ENCODE data around the gene CHMP6.

Gene CHMP6

DNA sequence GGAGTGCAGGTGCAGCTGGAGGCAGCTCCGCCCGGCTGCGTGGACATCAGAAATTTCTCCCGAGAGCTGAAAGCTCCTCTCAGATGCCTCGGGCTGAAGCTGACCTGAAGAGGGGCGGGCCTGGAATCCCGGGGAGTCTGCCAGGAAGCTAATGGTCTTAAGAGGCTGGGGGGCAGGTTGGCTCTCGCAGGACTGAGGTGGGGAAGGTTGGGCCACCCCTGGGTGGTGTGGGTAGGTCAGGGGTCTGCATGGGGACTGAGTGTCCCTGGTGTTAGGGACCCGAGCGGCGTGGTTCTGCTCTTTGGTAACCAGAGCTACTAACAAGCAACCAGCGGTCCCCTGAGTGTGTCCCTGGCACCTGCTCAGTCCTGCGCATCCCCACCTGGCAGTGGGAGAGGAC lies 3.5 kb downstream of the CHMP6 start:
- DNase-seq = no peak

DNA sequence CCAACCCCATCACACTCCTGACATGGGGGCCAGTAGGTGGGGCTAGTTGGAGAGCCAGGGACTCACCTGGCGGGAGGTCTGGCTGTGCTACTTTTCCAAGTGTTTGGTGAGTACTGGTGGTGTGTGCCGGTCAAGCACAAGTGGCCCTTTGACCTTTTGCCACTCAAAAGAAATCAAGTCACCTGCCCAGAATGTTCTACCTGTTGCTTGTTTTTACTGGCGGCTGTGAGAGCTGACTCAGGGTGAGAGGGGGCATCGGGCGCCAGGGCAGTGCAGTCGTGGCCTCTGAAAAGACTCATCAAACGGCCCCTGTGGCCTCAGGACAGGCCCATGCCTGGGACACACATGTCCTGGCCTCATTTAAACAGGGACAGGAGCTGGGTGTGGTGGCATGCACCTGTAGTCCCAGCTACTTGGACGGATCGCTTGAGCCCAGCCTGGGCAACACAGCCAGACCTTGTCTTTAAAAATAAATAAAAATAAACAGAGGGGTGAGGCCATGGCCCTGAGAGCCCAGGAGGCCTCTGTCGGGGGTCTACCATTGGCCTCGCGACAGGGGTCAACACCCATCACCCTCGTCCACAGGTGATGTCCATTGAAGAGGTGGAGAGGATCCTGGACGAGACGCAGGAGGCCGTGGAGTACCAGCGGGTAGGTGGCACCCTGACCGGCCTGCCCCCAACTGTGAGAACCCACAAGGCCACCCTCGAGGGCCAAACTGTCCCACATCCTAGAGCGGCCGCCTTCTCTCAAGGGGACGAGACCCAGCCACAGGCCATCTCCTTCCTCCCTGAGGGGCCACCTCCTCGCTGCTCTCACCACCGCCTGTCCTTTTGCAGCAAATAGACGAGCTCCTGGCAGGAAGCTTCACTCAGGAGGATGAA lies 5.0 kb downstream of the CHMP6 start:
- no peak for DNase-seq

DNA sequence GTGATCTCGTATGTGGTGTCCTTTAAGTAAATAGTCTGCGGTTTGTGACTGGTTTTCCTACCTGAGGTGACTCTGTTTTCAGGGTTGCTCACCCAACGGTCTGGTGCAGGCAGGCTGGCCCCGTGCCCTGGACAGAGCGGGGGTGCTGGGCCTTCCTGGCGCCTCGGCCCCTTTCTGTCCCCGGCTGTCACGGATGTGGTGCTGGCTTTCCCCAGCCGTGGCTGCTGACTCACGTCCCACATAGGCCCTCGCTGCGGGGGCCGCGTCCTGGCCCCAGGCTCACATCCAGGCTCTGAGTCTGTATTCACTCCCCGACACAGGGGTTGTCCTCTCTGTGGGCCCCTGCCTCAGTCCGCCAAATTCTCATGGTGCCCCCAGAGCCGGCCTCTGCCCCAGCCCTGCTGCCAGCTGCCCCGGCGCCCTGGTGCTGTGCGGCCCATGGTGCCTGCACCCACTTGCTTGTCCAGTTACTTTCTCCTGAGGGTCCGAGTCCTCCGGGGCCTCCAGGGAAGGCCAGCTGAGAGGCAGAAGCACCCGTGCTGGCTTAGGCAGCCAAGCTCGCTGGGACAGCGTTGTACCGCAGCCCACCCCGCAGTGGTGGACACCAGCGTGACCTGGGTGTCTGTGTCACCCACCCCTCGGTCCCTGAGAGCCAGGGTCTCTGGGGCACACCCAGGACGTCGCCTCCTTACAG lies 5.9 kb downstream of the CHMP6 start:
- no peak for DNase-seq

DNA sequence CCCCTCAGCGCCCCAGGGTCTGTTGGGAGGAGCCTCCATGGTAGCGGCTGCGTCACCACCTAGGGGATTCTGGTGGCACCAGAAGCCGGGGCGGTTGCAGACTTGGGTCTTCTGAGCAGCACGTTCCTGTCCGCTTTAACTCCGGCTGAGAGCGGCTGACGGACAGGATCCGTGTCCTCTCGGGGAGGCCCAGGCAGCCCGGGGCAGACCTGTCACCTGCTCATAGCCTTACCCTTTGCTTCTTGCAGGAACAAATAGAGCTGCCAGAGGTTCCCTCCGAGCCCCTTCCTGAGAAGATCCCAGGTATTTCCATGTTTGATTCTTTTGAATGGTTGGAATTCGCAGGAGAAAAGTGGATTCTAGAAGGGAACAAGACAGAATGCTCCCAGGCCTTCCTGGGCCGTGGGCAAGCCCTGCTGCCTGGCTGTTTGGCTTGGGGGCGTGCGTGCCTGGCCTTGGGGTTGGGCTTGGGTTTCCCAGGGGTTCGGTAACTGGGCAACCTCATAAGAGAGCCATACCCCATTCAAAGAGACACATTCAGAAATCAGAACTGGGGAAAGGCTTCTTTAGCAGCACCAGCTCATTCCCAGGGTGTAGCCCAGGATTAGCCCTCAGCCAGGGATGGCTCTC lies 6.6 kb downstream of the CHMP6 start:
- no peak for DNase-seq

DNA sequence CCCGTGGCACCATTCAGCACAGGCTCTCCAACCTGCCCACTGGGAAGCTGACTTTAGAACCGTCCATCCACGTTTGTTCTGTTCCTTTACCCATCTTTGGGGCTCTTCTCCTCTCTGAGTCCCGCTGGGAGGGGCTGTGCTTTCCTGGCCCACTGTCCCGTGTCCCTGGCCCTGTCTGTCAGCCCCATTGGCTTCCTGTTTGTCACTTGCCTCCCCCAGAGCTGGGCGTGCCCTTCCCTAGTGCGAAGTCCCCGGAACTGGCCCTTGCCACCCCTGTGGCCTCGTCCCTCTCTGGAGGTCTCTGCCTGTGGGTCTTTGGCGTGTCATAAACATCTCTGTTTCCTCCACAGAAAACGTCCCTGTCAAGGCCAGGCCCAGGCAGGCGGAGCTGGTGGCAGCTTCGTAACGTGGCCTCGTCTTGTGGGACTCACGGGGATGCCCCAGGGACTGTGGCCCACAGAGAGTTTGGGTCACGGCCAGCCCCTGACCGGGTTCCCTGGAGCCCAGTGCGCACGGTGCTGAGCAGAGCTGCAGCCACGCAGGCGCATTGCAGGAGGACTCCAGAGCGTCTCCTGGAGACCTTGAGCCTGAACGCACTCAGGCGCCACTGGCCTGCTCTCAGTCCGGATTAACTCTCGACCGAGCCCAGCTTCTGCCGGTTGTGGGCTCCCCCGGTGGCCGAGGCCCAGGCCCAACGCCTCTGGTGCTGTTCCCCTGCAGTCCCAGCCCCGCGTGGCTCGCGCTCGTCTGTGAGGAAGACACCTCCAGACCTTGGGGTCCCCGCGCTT lies 7.3 kb downstream of the CHMP6 start:
- DNase-seq = no peak

DNA sequence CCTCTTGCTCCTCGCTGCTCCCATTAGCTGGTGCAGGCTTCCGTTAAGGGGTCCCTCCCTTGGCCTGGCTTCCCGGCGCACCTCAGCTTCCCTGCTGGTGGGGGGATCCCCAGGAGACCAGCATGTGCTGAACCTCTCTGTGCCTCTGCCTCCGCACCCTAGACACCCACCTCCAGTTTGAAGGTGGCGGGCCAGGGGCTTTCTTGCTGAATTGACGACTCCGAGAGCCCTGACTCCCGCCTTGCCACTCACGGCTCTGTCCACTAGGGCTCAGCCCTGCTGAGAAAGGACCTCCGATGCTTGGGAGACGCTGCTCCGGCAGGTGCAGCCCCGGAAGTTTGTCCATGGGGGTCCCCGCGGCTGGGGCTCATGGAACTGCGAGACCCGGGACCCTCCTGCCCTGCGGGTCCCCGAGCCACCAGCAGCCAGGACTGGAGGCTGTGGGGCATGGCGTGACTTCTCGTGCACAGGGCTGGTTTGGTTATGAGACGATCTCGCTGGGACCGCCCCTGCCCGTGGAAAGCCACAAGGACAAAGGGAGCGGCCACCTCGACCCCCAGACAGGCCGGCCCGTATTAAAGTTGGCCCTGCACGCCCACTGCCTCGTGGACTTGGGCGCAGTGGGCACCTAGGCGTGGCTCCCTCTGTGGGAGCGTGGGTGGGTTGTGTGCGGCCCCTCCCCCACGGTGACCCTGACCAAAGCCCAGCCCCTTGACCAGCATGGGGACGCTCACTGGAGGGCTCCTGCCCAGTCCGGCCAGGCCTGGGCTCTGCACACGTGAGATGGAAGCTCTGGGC lies 8.1 kb downstream of the CHMP6 start:
- no peak for DNase-seq

DNA sequence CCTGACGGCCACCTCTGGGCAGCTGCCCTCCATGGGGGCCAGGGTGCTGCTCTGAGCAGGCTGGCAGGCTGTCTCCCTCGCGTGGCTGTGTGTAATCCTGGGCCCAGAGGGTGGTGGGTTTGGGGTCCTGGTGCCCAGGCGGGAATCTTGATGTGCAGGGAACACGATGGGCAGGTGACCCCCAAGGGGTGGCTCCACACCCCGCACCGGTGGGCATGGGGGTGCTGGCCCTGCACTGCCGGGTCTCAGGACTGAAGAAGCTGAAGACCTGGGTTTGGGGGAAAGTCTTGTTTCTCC lies 8.6 kb downstream of the CHMP6 start:
- DNase-seq = no peak

DNA sequence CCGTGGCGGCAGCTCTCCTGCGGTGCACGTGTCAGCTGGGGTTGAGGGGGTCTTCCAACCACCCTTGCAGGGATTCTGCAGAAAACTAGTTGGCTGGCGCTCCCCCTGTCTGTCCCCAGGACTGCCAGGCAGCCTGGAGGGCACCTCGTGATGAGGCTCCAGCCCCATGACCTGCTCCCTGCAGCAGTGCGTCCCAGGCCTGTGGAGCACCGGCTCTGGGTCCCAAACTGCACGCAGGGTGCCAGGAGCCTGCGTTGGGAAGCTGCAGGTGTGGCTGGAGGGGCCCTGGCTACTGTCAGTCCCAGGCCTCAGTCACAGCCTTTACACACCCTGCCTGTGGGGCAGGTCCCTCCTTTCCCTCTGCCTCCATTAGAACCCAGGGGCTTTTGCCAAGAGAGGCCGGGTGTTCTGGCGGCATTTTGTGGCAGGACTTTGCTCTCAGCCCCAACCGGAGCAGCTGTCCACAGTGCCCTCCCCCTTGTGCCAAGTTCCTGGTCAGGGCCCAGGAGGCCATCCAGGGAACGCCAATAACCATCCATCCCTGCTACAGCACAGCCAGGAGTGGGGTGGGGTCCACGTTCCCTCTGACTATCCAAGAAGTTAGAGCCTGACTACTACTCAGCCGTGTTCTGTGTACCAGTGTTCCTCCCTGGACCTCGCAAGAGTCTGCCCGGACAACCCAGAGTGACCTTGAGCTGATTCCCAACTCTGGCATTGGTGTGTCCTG lies 9.2 kb downstream of the CHMP6 start:
- no peak for DNase-seq

DNA sequence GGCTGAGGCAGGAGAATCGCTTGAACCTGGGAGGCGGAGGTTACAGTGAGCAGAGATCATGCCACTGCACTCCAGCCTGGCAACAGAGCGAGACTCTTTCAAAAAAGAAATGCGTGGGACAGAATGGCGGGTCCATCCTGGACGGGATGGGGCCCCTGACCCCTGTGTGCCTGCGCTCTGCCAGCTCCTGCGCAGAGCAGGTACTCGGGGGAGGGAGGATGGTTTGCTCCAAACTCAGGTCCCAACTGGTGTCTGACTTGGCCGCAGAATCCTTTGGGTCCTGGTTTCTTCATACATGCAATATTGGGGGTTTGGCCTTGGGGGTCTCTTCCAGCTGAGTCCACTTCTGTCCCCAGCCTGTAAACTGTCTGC lies 10.4 kb downstream of the CHMP6 start:
- no peak for DNase-seq

DNA sequence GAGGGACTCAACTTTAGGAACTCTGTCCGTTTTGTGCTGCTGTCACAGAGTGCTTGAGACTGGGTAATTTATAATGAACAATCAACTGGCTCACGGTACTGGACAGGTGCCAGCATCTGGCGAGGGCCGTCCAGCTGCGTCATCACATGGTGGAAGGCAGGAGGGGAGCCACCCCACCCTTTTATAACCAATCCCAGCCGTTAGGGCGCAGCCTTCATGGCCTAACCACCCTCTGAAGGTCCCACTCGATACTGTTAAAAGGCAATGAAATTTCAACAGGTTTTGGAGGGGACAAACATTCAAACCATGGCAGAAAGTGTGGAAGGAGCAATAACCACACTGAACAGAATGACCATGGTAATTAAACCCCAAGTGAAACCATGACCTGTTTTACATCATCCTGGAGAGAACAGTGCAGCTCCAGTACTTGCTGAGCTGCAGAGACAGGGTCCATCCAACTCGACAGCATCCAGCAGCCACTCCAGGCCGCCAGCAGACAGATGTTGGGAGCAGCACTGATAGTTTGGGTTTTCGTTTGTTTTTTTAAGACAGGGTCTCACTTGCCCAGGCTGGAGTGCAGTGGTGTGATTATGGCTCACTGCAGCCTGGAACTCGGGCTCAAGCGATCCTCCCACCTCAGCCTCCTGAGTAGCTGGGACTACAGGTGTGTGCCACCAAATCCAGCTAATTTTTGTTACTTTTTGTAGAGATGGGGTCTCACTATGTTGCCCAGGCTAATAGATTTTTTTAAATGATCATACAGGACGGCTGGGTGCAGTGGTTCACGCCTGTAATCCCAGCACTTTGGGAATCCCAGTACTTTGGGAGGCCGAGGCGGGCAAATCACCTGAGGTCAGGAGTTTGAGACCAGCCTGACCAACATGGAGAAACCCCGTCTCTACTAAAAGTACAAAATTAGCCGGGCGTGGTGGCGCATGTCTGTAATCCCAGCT lies 11.0 kb downstream of the CHMP6 start:
- DNase-seq = peak; percentile 71

DNA sequence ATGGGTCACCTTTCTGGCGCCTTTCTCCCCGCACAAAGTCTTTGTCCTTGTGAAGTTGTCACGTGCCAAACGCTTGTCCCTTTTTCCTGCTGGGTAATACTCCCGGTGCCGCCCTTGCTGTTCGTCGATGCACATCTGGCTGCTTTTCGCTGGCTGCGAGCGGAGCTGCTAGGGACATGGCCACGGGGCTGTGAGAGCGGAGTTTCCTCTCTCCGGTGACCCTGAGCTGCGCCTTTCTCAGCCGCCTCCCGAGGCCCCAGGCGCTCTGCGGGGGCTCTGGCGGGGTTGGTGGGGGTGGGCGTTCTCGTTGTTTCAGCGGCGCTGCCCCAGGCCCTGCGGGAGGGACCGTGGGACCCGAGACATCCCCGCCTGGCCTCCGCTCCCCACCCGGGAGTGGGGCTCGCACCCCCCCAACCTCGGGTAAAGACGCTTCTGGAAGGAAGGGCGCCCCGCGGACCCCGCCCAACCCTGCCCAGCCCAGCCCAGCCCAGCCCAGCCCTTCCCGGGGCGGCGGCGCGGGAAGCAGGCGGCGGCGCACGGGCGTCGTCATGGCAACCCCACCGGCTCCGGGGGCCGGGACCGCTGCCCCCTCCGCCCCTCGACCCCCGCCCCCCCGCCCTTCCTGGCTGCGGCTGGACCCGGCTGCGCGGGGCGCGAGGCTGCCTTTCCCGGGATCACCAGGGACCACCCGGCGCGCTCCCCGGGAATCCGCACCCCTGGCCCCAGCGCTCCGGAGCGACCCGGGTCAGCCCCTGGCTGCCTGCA lies 12.3 kb downstream of the CHMP6 start:
- peak; percentile 34 for DNase-seq

DNA sequence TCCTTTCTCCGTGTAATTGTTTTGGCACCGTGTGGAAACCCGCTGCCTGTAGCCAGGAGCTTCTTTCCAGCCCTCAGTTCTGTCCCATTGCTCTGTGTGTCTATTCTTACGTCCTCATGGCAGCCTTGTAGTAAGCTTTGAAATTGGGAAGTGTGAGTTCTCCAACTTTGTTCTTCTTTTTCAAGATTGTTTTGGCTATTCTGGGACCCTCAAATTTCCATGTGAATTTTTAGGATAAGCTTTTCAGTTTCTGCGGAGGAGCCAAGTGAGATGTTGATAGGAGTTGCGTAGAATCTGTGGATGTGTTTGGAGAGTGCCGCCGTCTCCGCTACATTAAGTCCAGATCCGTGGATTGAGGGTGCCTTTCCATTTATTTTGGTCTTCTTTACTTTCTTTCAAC lies 15.2 kb downstream of the CHMP6 start:
- DNase-seq = no peak

DNA sequence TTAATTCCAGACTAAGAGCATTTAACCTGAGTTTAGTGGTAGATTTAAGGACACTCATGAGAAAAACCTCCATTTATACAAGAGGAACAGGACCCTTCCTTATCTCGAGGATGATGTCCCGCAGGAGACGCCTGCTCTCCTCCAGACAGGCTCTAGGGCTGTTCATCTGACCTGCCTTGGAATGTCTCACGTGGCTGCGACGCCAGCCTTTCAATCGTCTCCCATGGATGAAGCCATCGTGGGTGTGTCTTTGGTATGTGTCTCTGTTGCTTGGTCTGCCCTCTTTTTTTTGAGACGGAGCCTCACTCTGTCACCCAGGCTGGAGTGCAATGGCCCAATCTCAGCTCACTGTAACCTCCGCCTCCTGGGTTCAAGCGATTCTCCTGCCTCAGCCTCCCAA lies 16.5 kb downstream of the CHMP6 start:
- DNase-seq = no peak

DNA sequence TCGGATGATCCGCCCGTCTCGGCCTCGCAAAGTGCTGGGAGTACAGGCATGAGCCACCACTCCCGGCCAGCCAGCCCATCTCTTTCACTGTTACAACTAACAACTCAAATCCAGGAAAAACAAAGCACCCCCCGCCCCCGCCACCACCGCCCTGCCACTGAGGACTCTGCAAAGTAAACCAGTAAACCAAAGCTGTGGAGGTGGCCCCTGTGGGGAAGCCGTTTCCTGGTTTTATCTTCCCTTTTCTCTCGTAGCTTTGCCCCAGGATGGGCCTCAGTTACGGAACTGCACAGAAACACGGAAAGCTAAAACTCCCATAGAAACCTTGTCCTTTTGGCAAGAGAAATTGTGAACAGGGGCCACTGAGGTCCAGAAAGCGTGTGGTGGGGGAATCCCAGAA lies 17.5 kb downstream of the CHMP6 start:
- DNase-seq = no peak

DNA sequence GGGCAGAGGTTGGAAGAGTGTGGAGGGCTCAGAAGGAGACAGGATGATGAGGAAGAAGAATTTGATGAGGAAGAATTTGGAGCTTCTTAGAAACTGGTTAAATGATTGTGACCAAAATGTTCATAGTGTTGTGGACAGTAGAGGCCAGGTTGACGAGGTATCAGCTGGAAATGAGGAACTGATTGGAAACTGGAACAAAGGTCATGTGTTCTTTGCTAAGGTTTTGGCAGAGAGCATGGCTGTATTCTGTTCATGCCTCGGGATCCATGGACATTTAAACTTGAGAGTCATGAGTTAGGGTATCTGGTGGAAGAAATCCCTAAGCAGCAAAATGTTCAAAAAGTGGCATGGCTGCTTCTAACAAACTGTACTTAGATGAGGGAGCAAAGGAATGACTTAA lies 19.3 kb downstream of the CHMP6 start:
- no peak for DNase-seq

DNA sequence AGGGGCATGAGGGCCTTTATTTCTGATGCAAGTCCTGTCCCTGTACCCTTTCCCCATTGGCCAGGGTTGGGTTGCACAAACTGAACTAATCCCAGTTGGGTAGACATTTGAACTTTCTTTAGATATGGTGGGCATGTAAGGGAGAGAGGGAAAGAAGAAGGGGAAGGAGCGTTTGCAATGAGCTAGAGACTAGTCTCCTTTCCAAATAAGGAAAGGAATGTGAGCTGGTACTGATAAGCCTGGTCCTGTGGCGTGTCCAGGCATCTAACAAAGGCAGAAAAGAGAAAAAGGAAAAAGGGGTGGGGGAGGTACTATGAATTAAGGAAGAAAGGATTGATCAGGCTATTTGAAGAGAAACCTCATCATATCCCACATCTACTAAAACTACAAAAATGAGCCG lies 20.3 kb downstream of the CHMP6 start:
- DNase-seq = no peak

DNA sequence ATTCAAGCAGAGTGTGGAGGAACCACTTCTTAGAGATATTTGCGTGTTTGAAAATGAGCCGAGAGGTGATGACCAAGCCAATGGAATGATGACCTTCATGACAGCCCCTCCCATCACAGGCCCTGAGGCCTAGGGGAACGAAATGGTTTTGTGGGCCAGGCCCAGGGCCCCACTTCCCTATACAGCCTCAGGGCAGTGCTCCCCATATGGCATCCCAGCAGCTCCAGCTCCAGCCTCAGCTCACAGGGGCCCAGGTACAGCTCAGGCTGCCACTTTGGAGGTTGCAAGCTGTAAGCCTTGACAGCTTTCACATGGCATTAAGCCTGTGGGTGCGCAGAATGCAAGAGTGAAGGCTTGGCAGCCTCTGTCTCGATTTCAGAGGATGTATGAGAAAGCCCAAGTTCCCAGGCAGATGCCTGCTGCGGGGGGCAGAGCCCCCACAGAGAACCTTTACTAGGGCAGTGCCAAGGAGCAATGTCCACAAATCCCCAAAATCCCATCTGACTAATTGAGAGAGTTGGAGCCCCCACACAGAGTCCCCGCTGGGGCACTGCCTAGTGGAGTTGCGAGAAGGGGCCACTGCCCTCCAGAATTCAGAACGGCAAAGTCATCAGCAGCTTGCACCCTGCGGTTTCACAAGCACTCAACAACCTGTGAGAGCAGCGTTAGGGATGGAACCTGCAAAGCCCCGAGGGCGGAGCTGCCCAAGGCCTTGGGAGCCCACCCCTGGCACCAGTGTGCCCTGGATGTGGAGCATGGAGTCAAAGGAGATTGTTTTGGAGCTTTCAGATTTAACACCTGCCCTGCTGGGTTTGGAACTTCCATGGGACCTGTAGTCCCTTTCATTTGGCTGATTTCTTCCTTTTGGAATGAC lies 21.2 kb downstream of the CHMP6 start:
- DNase-seq = no peak

DNA sequence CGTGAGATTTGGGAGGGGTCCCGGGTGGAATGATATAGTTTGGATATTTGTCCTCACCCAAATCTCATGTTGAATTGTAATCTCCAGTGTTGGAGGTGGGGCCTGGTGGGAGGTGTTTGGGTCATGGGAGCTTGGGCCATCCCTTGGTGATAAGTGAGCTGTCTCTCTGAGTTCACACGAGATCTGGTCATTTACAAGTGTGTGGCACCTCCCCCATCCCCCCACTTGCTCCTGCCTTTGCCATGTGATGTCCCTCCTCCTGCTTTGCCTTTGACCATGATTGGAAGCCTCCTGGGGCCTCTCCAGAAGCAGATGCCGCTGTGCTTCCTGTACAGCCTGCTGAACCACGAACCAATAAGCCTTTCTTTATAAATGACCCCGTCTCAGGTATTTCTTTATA lies 22.0 kb downstream of the CHMP6 start:
- no peak for DNase-seq

DNA sequence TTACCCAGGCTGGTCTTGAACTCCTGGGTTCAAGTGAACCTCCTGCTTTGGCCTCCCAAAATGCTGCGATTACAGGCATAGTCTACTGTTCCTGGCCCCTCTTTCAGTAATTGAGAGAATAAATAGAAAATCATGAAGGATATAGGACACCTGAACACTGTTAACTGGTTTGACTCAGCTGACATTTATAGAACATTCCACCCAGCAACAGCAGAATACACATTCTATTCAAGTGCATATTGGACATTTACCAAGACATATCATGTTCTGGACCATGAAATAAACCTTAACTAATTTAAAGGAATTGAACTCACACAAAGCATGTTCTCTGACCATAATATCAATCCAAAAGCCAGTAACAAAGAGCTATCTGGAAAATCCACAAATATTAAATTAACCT lies 23.5 kb downstream of the CHMP6 start:
- no peak for DNase-seq
